Measurements from ENCODE around the gene ATXN2L.

Gene ATXN2L

DNA sequence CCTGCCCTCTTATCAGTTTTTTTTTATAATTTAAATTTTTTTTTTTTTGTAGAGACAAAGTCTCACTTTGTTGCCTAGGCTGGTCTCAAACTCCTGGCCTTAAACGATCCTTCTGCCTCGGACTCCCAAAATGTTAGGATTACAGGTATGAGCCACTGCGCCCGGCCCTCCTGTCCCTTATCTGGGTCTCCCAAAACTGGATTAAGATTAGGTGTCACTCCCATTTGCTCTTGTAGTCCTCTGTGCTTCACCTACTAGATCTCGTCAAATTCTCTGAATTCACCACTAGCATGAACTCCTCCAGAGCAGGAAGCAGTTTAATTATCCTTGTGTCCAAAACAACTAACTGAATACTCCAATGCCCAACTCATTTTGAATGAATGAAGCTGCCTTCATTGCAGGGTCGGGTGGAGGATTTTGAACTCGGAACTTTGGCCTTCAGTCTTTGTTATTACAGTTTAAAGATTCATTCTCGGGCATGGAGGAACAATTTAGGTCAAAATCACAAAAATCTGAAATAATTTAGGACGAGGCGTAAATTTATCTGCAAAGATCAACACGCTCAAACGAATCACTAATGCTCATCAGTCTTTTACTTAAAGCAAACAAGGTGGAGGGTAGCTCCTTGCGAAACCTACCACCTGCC lies 802 bp upstream of the ATXN2L start:
- Histone ChIP-seq H3K4me3 (ENCODE audit: low read depth, low read length) (peak overlapping the region; percentile 82), H3K9me3 (no peaks in the 10 kb centered on the region), H3K4me1 (no peaks in the 10 kb centered on the region), H3K36me3 (peaks cover 30% of the 10 kb centered on the region), H3K27me3 (no peaks in the 10 kb centered on the region)
- no peak for DNase-seq
- TF ChIP-seq, protein P1, sequence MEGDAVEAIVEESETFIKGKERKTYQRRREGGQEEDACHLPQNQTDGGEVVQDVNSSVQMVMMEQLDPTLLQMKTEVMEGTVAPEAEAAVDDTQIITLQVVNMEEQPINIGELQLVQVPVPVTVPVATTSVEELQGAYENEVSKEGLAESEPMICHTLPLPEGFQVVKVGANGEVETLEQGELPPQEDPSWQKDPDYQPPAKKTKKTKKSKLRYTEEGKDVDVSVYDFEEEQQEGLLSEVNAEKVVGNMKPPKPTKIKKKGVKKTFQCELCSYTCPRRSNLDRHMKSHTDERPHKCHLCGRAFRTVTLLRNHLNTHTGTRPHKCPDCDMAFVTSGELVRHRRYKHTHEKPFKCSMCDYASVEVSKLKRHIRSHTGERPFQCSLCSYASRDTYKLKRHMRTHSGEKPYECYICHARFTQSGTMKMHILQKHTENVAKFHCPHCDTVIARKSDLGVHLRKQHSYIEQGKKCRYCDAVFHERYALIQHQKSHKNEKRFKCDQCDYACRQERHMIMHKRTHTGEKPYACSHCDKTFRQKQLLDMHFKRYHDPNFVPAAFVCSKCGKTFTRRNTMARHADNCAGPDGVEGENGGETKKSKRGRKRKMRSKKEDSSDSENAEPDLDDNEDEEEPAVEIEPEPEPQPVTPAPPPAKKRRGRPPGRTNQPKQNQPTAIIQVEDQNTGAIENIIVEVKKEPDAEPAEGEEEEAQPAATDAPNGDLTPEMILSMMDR (IDR thresholded peaks at IDR 0.05; ENCODE audit: low read depth, low read length) = no peak

DNA sequence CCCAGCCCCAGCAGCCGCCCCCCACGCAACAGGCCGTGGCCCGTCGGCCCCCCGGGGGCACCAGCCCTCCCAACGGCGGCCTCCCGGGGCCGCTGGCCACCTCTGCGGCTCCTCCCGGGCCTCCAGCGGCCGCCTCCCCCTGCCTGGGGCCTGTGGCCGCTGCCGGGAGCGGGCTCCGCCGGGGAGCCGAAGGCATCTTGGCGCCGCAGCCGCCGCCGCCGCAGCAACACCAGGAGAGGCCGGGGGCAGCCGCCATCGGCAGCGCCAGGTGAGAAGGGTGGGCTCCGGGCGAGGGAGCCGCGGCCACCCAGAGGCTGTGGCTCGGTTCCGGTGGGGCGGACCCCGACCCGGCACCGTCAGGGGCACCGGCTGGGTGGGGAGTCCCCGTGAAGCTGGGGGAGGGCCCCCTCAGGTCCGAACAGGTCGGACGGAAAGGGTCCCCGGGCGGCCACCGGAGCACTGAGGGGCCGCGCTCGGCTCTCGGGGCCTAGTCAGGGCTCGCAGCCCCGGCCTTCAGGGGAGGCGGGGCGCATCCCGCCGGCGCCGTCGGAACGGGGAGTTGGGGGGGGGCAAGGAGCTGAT lies 583 bp downstream of the ATXN2L start:
- peak overlapping the region; percentile 82 for H3K4me3 ChIP-seq (ENCODE audit: low read depth, low read length)

DNA sequence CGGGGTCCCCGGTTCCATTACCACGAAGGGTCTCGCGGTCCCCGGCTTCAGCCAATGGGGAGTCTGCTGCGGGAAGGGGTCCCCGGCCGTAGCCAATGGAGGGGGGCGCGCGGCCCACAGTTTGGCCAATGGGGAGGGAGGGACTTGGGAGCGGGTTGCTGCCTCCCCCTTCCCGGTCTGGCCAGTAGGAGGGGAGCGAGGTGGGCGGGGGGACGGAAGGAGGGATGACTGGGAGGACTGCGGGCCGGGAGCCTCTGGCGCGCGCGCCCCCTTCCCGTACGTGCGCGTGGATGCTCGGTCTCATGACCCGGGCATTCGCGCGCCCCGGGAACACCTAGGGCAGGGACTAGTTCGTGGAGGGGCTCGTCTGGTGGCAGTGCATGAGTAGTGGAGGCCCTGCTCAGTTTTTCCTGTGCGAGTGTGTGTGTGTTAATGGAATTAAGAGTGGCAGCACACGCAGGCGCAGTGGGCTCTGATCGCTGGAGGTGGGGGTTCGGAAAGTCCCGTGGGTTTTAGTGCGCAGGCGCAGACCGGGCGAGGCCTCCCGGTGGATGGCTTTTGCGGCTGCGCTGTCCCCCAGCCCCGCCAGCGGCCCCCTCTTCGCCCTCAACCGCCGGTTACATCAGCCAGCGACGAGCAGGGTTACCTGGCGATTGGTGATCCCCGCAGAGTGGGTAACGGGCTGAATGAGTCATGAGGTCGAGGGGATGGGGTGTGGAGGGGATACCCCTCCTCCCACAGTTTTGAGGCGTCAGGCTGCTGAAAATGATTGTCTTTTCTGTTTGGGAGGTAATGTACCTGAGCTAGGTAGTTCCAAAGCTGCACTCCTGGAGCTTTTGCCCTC lies 1.3 kb downstream of the ATXN2L start:
- no peaks in the 10 kb centered on the region for H3K4me1 ChIP-seq
- DNase-seq = peak; percentile 99
- TF ChIP-seq, protein P1 (IDR thresholded peaks at IDR 0.05; ENCODE audit: low read depth, low read length) = peak; percentile 17; the same call in 1 of the 2 replicates
- no peaks in the 10 kb centered on the region for H3K9me3 ChIP-seq
- peaks cover 48% of the 10 kb centered on the region for H3K36me3 ChIP-seq
- H3K4me3 ChIP-seq (ENCODE audit: low read depth, low read length) = peak overlapping the region; percentile 82
- H3K27me3 ChIP-seq = no peaks in the 10 kb centered on the region

More for the DNA sequence above, 583 bp downstream of the ATXN2L start:
- TF ChIP-seq, protein P1 (IDR thresholded peaks at IDR 0.05; ENCODE audit: low read depth, low read length) = no peak
- H3K9me3 ChIP-seq = no peaks in the 10 kb centered on the region
- peak; percentile 33 for DNase-seq
- peaks cover 43% of the 10 kb centered on the region for H3K36me3 ChIP-seq
- no peaks in the 10 kb centered on the region for H3K27me3 ChIP-seq
- H3K4me1 ChIP-seq = no peaks in the 10 kb centered on the region

DNA sequence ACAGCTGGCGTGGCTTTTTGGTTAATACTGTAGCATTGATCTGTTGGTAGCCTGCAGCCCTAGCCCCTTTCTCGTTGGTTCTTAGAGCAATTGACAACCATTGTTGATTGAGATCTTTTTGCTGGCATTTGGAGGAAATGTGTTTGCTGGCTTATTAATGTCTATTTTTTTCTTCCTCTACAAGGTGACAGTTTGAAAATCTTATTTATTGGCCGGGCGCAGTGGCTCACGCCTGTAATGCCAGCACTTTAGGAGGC lies 1.8 kb downstream of the ATXN2L start:
- peak overlapping the region; percentile 82 for H3K4me3 ChIP-seq (ENCODE audit: low read depth, low read length)
- H3K27me3 ChIP-seq = no peaks in the 10 kb centered on the region
- peaks cover 53% of the 10 kb centered on the region for H3K36me3 ChIP-seq
- DNase-seq = no peak
- no peaks in the 10 kb centered on the region for H3K9me3 ChIP-seq
- no peaks in the 10 kb centered on the region for H3K4me1 ChIP-seq
- TF ChIP-seq, protein P1 (IDR thresholded peaks at IDR 0.05; ENCODE audit: low read depth, low read length) = no peak

DNA sequence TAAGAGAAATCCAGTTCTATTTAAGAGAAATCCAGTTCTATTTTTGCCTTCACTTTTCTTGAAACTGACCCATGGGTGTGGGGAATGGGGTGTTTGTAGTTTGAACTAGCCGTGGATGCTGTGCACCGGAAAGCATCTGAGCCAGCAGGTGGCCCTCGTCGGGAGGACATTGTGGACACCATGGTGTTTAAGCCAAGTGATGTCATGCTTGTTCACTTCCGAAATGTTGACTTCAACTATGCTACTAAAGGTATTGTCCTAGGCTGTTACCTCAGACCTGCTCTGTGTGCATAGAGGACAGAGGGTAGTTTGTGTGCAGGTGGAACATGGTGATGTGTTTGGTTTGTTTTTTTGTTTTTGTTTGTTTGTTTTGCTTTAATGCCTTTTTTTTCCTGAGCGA lies 3.3 kb downstream of the ATXN2L start:
- H3K27me3 ChIP-seq = no peaks in the 10 kb centered on the region
- no peak for DNase-seq
- H3K9me3 ChIP-seq = no peaks in the 10 kb centered on the region
- TF ChIP-seq, protein P1 (IDR thresholded peaks at IDR 0.05; ENCODE audit: low read depth, low read length) = peak; percentile 7; the same call in 1 of the 2 replicates
- H3K36me3 ChIP-seq = peaks cover 68% of the 10 kb centered on the region
- H3K4me1 ChIP-seq = no peaks in the 10 kb centered on the region
- no peak overlapping the region; the same call in 1 of the 2 replicates for H3K4me3 ChIP-seq (ENCODE audit: low read depth, low read length)

DNA sequence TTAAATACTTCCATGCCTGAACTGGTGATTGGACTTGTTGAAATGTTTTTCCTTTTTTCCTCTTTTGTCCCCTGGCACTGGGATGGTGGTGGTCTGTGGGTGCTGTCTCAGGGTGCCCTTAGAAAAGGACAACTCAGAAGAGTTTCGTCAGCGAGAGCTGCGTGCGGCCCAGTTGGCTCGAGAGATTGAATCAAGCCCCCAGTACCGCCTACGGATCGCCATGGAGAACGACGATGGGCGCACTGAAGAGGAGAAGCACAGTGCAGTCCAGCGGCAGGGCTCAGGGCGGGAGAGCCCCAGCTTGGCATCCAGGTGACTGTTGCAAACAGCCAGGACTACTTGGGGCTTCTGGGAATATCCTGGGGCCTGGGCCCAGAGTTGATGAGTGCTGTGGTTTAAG lies 6.9 kb downstream of the ATXN2L start:
- Histone ChIP-seq H3K4me1 (no peaks in the 10 kb centered on the region), H3K36me3 (peaks cover 95% of the 10 kb centered on the region), H3K9me3 (no peaks in the 10 kb centered on the region), H3K4me3 (ENCODE audit: low read depth, low read length) (no peak overlapping the region), H3K27me3 (no peaks in the 10 kb centered on the region)
- TF ChIP-seq, protein P1 (IDR thresholded peaks at IDR 0.05; ENCODE audit: low read depth, low read length) = no peak
- DNase-seq = no peak
